Peyer's patch (tissue), 4 donors: Measurements from ENCODE around the gene AXDND1.

Experiments
- POLR2A ChIP-seq, 2 donors: fragments of 450-650 bp; IDR thresholded peaks; one replicate each; pipeline ENCODE4 v1.5.1; 2017; ENCODE audit warnings: antibody characterized with exemption in 2 of 2, mild to moderate bottlenecking in 2 of 2, moderate library complexity in 2 of 2
- TF ChIP-seq, protein P1 (sequence below), 6 experiments: fragments of 450-650 bp in 4 of 6; fragments of 200-600 bp in 2 of 6; sonication (generic) in 1 of 6; IDR thresholded peaks; one replicate each; pipeline ENCODE4 v1.5.1; 2017 to 2019; ENCODE audit warnings: antibody characterized with exemption in 6 of 6, mild to moderate bottlenecking in 3 of 6, moderate library complexity in 1 of 6

DNA sequence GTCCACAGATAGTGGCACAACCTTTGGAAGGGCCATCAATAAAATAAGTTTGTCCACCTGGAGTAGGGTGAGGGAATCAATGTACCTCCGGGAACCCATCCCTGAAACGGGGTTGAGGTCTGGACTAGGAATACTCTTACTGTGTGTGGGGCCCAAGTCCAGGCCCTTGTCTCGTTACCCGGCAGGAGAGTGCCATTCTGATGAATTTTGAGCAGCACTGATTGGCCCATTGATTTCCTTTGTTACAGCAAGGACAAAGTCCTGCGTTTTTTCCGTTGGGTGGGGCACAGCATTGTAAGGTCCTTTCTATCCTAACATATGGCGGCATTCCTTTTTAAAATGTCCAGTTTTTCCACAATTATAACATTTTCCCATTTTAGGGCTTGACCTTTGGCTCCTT lies 75.2 kb downstream of the AXDND1 start:
- TF ChIP-seq, protein P1, sequence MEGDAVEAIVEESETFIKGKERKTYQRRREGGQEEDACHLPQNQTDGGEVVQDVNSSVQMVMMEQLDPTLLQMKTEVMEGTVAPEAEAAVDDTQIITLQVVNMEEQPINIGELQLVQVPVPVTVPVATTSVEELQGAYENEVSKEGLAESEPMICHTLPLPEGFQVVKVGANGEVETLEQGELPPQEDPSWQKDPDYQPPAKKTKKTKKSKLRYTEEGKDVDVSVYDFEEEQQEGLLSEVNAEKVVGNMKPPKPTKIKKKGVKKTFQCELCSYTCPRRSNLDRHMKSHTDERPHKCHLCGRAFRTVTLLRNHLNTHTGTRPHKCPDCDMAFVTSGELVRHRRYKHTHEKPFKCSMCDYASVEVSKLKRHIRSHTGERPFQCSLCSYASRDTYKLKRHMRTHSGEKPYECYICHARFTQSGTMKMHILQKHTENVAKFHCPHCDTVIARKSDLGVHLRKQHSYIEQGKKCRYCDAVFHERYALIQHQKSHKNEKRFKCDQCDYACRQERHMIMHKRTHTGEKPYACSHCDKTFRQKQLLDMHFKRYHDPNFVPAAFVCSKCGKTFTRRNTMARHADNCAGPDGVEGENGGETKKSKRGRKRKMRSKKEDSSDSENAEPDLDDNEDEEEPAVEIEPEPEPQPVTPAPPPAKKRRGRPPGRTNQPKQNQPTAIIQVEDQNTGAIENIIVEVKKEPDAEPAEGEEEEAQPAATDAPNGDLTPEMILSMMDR (IDR thresholded peaks at IDR 0.05) = no peak
- TF ChIP-seq POLR2A (IDR thresholded peaks at IDR 0.05) = no peak
